Effector memory CD4-positive, alpha-beta T cell (primary cell): ENCODE measurements around the gene NRN1L.
A peak's percentile ranks its signal among the peaks of the same experiment; 100 is the strongest.

Experiments
- DNase-seq, 3 donors: peaks; one replicate each; pipeline ENCODE4 v3.0.0-alpha.2; 2020
- H3K27ac ChIP-seq: 2 replicates; pipeline ENCODE4 v1.7.0; 2013; ENCODE audit warnings: mild to moderate bottlenecking, low read length, moderate library complexity; ENCODE audit not compliant: insufficient read depth, poor library complexity, severe bottlenecking
- H3K27me3 ChIP-seq: replicated peaks from 2 replicates; pipeline ENCODE4 v1.7.0; 2013; ENCODE audit warnings: mild to moderate bottlenecking, low read length; ENCODE audit not compliant: insufficient read depth, control insufficient read depth, poor library complexity, severe bottlenecking
- H3K36me3 ChIP-seq: 2 replicates; pipeline ENCODE4 v1.7.0; 2013; ENCODE audit warnings: mild to moderate bottlenecking, low read length, moderate library complexity; ENCODE audit not compliant: control insufficient read depth, insufficient read depth
- H3K4me1 ChIP-seq: 2 replicates; pipeline ENCODE4 v1.7.0; 2013; ENCODE audit warnings: low read length, mild to moderate bottlenecking; ENCODE audit not compliant: control insufficient read depth, insufficient read depth, poor library complexity, severe bottlenecking
- H3K4me3 ChIP-seq: 2 replicates; pipeline ENCODE4 v1.7.0; 2013; ENCODE audit warnings: low read length, low read depth, mild to moderate bottlenecking; ENCODE audit not compliant: insufficient read depth, poor library complexity, severe bottlenecking
- H3K9me3 ChIP-seq: 2 replicates; pipeline ENCODE4 v1.7.0; 2013; ENCODE audit warnings: mild to moderate bottlenecking, low read length, moderate library complexity; ENCODE audit not compliant: control insufficient read depth

The NRN1L gene

DNA sequence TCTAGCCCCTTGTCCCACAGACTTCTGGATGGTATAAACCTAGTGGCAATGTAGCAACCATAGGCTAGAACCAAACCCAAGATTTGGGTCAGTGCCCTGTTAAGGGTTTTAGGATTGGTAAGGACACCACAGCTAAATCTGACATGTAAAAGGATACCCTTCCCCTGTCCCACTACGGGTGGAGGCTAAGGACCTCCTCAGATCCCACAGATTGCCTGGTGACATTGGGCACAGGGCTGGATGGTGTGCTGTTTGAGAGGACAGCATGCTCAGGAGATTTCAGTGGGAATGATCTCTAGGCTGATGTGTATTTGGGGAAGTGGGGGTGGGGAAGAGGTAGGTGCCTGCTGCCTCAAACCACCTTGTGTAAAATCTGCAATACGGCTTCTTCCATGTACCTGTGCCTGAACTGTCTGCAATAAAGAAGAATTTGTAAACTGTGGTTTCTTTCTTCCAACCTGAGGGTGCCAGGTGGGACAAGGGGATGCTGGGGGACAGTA, 12.5 kb upstream of the NRN1L start:
- H3K36me3 ChIP-seq, result peaks cover 32% of the 10 kb centered on the region
- DNase-seq, result no peak
- peak overlapping the region; percentile 82 for H3K27ac ChIP-seq
- no peaks in the 10 kb centered on the region for H3K9me3 ChIP-seq
- H3K4me1 ChIP-seq, result peaks cover 32% of the 10 kb centered on the region
- peak overlapping the region; percentile 89 for H3K4me3 ChIP-seq
- H3K27me3 ChIP-seq, result no peaks in the 10 kb centered on the region

DNA sequence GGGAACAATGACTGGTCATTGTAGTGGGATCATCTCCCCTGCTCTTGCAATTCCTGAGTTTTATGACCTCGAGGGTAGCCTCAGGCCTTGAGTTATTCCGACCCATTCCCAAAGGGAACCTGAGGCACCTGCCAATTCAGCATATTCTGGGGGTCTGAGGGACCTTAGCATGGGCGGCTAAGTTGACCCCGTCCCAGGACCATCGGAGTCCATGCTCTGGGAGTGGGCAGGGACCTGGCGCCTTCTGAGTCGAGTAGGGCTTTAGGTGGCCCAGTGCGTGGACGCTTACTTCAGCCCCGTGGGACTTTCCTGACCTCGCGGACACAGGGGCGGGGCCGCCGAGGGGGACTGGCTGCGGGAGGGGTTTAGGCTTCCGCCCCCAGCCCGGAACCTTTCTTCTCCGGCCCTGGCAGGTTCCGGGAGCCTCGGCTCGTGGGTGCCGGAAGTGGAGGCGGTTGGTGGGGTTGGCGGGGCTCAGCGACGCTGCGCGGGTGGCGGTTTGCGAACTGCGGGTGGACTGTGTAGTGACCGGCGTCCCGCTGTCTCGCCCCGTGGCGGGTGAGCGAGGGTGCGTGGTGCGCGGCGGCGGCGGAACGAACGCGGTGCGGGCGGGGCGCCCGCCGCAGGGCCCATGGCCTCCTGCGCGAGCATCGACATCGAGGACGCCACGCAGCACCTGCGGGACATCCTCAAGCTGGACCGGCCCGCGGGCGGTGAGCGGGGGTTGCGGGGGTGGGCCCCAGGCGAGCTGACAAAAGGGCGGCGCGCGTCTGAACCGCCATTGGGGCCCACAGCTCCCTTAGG, 11.9 kb upstream of the NRN1L start, which contains the start of gene EDC4:
TSS of gene EDC4 (plus strand) at position 422 of the 804 bp plus-strand sequence. CDS start at position 632, 210 bp downstream.
- peak; percentile 74 to 82 (median 77) for DNase-seq
- peaks cover 32% of the 10 kb centered on the region for H3K4me1 ChIP-seq
- H3K9me3 ChIP-seq, result no peaks in the 10 kb centered on the region
- H3K27ac ChIP-seq, result peak within 1 kb of the TSS; percentile 82
- H3K27me3 ChIP-seq, result no peaks in the 10 kb centered on the region
- H3K36me3 ChIP-seq, result peaks cover 36% of the 10 kb centered on the region
- H3K4me3 ChIP-seq, result peak within 1 kb of the TSS; percentile 89

DNA sequence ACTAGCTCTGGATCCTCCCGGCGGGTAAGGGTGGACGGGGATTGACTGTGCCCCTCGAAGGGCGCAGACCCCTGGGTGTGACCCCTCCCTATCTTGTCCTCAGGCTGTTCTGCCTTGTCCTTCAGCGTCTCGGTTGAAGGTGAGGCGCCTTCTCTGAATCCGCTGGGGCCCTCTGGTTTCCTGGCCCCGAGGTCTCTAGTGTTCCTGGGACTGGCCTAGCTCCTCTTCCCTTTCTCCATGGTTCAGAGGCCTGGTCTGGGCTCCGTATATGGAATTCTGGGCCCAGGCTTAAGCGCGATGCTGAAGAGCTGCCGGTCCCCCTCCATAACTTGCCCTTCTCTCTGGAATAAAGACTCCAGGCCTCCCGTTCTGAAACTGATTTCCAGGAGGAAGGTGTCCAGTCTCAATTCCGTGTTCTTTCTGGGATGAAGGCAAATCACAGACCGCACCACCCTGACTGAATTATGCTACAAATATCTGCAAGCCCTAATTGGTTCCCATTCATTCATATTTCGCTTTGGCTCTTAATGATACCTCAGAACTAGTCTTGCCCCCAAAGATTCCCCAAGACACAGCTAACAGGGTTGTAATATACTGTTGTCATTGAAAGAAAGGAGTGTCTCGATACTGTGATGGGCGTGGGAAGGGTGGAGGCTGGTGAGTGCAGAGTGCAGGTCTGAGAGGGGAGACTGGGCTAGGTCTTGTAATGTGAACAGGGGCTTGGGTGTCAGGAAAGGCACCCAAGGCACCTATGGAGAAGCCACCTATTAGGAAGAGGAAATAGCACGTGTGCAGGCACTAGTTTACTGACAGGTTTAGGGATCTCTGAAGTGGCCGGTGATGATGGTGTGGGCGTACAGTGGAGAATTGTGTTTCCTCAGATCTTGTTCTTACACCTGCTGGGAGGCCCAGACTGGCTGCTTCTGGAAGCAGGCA, 11.0 kb upstream of the NRN1L start:
- DNase-seq, result no peak
- Histone ChIP-seq H3K9me3 (no peaks in the 10 kb centered on the region), H3K27ac (peak overlapping the region; percentile 82), H3K27me3 (no peaks in the 10 kb centered on the region), H3K4me3 (peak overlapping the region; percentile 89), H3K4me1 (peaks cover 32% of the 10 kb centered on the region), H3K36me3 (peaks cover 37% of the 10 kb centered on the region)

DNA sequence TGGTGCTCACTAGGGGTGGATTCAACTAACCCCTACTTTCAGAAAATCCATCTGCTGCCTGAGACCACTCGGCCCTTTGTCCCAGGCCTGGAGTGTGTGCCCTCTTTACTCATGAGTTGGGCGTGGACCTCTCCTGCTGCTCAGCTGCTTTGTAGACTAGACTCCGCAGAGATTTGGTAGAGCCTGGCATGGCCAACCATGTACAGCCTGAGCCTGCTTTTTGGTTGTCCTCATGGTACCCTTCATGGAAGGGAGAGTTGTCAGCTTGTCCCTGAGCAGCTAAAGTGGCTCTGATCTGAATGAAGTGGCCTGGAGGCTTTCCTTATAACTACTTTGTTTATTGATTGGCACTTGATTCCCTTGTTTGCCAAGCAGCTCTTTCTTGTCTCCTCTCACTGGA, 10.3 kb upstream of the NRN1L start:
- Histone ChIP-seq H3K4me3 (peak overlapping the region; percentile 89), H3K27me3 (no peaks in the 10 kb centered on the region), H3K36me3 (peaks cover 40% of the 10 kb centered on the region), H3K9me3 (no peaks in the 10 kb centered on the region), H3K27ac (peak overlapping the region; percentile 5), H3K4me1 (peaks cover 32% of the 10 kb centered on the region)
- no peak for DNase-seq

DNA sequence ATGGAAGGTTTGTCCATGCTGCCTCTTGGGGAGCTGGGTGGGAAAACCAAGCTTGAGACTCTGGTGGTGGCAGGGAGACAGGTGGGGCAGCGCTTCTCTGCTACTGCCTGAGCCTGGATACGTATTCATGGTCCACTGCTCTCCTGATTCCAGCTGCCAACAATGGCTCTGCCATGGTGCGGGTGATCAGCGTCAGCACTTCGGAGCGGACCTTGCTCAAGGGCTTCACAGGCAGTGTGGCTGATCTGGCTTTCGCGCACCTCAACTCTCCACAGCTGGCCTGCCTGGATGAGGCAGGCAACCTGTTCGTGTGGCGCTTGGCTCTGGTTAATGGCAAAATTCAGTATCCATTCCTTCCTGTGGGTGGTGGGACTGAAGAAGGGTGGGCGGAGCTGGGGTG, 7.6 kb upstream of the NRN1L start:
- Histone ChIP-seq H3K9me3 (no peaks in the 10 kb centered on the region), H3K27me3 (no peaks in the 10 kb centered on the region), H3K27ac (no peak overlapping the region), H3K4me1 (peaks cover 32% of the 10 kb centered on the region), H3K36me3 (peaks cover 62% of the 10 kb centered on the region), H3K4me3 (no peak overlapping the region)
- no peak for DNase-seq

DNA sequence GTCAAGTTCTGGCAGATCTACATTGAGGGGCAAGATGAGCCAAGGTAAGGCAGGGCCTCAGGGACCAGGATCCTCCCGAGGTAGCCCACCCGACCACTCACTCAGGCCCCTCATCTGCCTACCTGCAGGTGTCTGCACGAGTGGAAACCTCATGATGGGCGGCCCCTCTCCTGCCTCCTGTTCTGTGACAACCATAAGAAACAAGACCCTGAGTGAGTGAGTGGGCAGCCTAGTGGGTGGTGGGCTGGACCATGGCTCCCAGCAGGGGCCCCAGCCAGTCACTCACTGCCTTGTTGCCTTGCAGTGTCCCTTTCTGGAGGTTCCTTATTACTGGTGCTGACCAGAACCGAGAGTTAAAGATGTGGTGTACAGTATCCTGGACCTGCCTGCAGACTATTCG, 6.5 kb upstream of the NRN1L start:
- peaks cover 28% of the 10 kb centered on the region for H3K4me1 ChIP-seq
- peaks cover 74% of the 10 kb centered on the region for H3K36me3 ChIP-seq

DNA sequence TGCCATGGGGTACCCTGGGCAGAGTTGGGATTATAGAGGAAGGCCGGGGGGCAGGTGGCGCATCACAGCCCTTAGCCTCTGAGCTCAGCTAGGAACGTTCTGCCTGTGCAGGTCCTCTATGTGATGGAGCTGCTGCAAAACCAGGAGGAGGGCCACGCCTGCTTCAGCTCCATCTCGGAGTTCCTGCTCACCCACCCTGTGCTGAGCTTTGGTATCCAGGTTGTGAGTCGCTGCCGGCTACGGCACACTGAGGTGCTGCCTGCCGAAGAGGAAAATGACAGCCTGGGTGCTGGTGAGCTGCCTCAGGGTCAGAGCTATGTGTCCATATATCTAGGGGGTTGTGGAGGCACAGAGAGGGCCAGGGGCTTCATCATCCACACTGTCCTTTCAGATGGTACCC, 5.8 kb upstream of the NRN1L start:
- H3K27me3 ChIP-seq, result no peaks in the 10 kb centered on the region
- no peak overlapping the region for H3K4me3 ChIP-seq
- H3K4me1 ChIP-seq, result peaks cover 24% of the 10 kb centered on the region
- DNase-seq, result no peak
- H3K9me3 ChIP-seq, result no peaks in the 10 kb centered on the region
- peaks cover 80% of the 10 kb centered on the region for H3K36me3 ChIP-seq
- no peak overlapping the region for H3K27ac ChIP-seq

More for the DNA sequence above, 6.5 kb upstream of the NRN1L start:
- Histone ChIP-seq H3K27me3 (no peaks in the 10 kb centered on the region), H3K4me3 (no peak overlapping the region), H3K27ac (no peak overlapping the region), H3K9me3 (no peaks in the 10 kb centered on the region)
- DNase-seq, result no peak

DNA sequence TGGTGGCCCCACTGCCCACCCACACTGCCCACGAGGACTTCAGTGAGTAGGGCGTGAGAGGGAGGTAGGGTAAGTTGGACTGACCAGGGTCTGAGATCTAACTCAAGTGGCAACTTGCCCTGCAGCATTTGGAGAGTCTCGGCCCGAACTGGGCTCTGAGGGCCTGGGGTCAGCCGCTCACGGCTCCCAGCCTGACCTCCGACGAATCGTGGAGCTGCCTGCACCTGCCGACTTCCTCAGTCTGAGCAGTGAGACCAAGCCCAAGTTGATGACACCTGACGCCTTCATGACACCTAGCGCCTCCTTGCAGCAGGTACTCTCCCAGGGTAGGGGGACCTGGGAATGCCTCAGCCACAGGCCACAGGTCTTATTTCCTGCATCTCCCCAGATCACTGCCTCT, 5.2 kb upstream of the NRN1L start:
- peaks cover 18% of the 10 kb centered on the region for H3K4me1 ChIP-seq
- no peaks in the 10 kb centered on the region for H3K9me3 ChIP-seq
- H3K27me3 ChIP-seq, result no peaks in the 10 kb centered on the region
- H3K4me3 ChIP-seq, result no peak overlapping the region
- H3K27ac ChIP-seq, result no peak overlapping the region
- no peak for DNase-seq
- peaks cover 86% of the 10 kb centered on the region for H3K36me3 ChIP-seq

DNA sequence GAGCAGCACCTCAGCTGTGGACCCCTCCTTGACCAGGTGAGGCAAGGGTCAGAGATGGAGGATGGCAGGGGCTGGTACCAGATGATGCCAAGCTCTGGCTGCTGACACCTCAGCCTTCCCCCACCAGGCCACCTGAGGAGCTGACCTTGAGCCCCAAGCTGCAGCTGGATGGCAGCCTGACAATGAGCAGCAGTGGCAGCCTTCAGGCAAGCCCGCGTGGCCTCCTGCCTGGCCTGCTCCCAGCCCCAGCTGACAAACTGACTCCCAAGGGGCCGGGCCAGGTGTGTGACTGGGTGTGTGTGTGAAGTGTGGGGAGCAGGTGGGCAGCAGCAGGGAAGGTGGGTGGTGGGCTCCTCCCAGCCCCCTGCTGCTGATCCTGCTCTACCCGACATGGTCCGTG, 4.7 kb upstream of the NRN1L start:
- Histone ChIP-seq H3K36me3 (peaks cover 91% of the 10 kb centered on the region), H3K4me1 (peaks cover 13% of the 10 kb centered on the region), H3K27me3 (no peaks in the 10 kb centered on the region), H3K4me3 (no peak overlapping the region), H3K27ac (no peak overlapping the region), H3K9me3 (no peaks in the 10 kb centered on the region)
- no peak for DNase-seq
